ENCODE results near the gene LTBP3.

Gene LTBP3

GRCh38 chr11:65572356-65573051 lies 14.3 kb upstream of the LTBP3 start, which contains the start of gene FAM89B:
TSS of gene FAM89B (plus strand) at chr11:65572538. CDS start at chr11:65572670, 132 bp downstream.
- TF ChIP-seq POLR2A (IDR thresholded peaks at IDR 0.05; ENCODE audit: extremely low read depth, insufficient read length) (peak; percentile 24), CTCF (IDR thresholded peaks at IDR 0.05; ENCODE audit: low read depth, low read length) (no peak), MAX (IDR thresholded peaks at IDR 0.05; ENCODE audit: low read depth, low read length) (no peak), MYC (IDR thresholded peaks at IDR 0.05; ENCODE audit: low read depth, low read length) (peak; percentile 49)
- peak; percentile 92 for DNase-seq (ENCODE audit: low read depth)

GRCh38 chr11:65571940-65572339 lies 13.8 kb upstream of the LTBP3 start:
- DNase-seq (ENCODE audit: low read depth) = peak; percentile 65
- TF ChIP-seq CTCF (IDR thresholded peaks at IDR 0.05; ENCODE audit: low read depth, low read length) (peak; percentile 3), POLR2A (IDR thresholded peaks at IDR 0.05; ENCODE audit: extremely low read depth, insufficient read length) (no peak)
- H3K4me3 ChIP-seq (ENCODE audit: low read depth, low read length) = peak overlapping the region; percentile 78

More at GRCh38 chr11:65572356-65573051, 14.3 kb upstream of the LTBP3 start, which contains the start of gene FAM89B:
- peak within 1 kb of the TSS; percentile 78 for H3K4me3 ChIP-seq (ENCODE audit: low read depth, low read length)

- TF ChIP-seq MAX (IDR thresholded peaks at IDR 0.05; ENCODE audit: low read depth, low read length) (no peak), MYC (IDR thresholded peaks at IDR 0.05; ENCODE audit: low read depth, low read length) (no peak), POLR2A (IDR thresholded peaks at IDR 0.05; ENCODE audit: extremely low read depth, insufficient read length) (no peak), CTCF (IDR thresholded peaks at IDR 0.05; ENCODE audit: low read depth, low read length) (no peak)
- DNase-seq (ENCODE audit: low read depth) = no peak
- peak overlapping the region; percentile 78 for H3K4me3 ChIP-seq (ENCODE audit: low read depth, low read length)
Observed at GRCh38 chr11:65571420-65571819, 13.3 kb upstream of the LTBP3 start.

DNA sequence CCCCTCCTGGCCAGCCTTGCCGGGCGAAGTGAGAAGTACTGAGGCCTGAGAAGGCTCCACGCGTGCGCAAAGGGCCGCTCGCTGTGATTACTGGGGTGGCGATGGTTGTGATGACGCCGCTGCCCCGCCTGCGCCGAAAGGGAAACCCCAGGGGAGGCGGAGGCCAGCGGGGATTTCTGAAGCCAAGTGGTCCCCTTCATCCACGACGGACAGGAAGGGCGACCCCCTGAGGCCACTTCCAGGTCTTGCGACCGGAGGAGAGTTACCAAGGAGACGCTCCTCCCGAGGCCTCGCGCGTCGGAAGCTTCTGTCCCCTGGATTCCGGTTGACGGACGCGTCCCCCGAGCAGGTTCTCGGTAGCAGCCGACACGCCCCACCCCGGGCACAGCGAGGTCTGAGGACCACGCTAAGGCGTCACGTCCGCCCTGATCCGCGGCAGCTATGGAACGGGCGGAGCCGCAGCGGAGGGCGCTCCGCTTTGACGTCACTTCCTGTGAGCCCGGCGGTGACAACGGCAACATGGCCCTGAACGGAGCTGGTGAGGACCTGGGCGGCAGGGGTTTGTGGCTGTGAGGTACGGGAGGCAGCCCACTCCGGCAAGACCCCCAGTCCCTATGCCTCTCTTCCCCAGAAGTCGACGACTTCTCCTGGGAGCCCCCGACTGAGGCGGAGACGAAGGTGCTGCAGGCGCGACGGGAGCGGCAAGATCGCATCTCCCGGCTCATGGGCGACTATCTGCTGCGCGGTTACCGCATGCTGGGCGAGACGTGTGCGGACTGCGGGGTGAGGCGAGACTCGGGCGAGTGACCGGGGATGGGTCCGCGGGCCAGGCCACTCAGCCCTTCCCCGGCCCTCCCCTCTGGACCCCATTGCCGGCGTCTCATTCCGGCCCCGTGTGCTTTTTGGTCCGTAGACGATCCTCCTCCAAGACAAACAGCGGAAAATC lies 12.1 kb upstream of the LTBP3 start, which contains the start of gene ZNRD2:
TSS of gene ZNRD2 (plus strand) at position 505 of the 946 bp plus-strand sequence. CDS start at position 520, 15 bp downstream.
- peak; percentile 17; the same call in 1 of the 2 replicates for TF ChIP-seq MAX (IDR thresholded peaks at IDR 0.05; ENCODE audit: low read depth, low read length)
- TF ChIP-seq POLR2A (IDR thresholded peaks at IDR 0.05; ENCODE audit: extremely low read depth, insufficient read length) = peak; percentile 85
- TF ChIP-seq MYC (IDR thresholded peaks at IDR 0.05; ENCODE audit: low read depth, low read length) = peak; percentile 74
- TF ChIP-seq CTCF (IDR thresholded peaks at IDR 0.05; ENCODE audit: low read depth, low read length) = peak; percentile 35
- peak within 1 kb of the TSS; percentile 78 for H3K4me3 ChIP-seq (ENCODE audit: low read depth, low read length)
- DNase-seq (ENCODE audit: low read depth) = peak; percentile 100

GRCh38 chr11:65569164-65569972 lies 11.2 kb upstream of the LTBP3 start:
- peak overlapping the region; percentile 78 for H3K4me3 ChIP-seq (ENCODE audit: low read depth, low read length)
- no peak for TF ChIP-seq CTCF (IDR thresholded peaks at IDR 0.05; ENCODE audit: low read depth, low read length)
- peak; percentile 39; the same call in 1 of the 2 replicates for TF ChIP-seq MYC (IDR thresholded peaks at IDR 0.05; ENCODE audit: low read depth, low read length)
- DNase-seq (ENCODE audit: low read depth) = no peak
